SU-DHL-6 (cell line): Measurements from ENCODE around the gene HNRNPU.

ENCODE experiments used
- EZH2phosphoT487 ChIP-seq: fragments of 200-600 bp; sonication (generic), shearing (Covaris generic); conservative IDR thresholded peaks from 2 replicates; pipeline ENCODE4 v1.6.1; 2018; ENCODE audit warnings: mild to moderate bottlenecking, antibody characterized with exemption, low read length, moderate library complexity, mixed read lengths
- TF ChIP-seq, protein P1 (sequence below): fragments of 200-600 bp; sonication (generic); IDR thresholded peaks from one replicate; pipeline ENCODE4 v1.5.1; 2017; ENCODE audit warnings: antibody characterized with exemption, mild to moderate bottlenecking, low read length, moderate library complexity; ENCODE audit not compliant: insufficient read depth, poor library complexity, severe bottlenecking

DNA sequence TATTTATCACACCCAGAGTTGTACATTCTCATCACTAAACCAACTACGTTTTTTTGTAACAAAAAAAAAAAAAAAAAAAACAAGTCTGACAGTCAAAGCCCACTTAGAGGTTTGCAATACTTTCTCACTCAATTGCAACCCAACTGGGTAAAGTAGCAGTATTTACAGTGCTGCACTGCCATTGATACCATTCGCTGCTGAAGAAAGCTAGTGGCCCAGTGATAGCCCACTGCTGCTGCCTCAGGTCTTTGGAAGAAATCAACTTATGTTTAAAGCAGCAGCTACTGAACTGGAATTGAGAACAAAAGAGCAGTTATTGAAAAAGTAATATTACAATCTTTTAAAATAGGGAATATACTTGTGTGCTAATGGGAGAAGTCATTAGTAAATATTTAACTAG, 2.7 kb downstream of the HNRNPU start:
- TF ChIP-seq, protein P1, sequence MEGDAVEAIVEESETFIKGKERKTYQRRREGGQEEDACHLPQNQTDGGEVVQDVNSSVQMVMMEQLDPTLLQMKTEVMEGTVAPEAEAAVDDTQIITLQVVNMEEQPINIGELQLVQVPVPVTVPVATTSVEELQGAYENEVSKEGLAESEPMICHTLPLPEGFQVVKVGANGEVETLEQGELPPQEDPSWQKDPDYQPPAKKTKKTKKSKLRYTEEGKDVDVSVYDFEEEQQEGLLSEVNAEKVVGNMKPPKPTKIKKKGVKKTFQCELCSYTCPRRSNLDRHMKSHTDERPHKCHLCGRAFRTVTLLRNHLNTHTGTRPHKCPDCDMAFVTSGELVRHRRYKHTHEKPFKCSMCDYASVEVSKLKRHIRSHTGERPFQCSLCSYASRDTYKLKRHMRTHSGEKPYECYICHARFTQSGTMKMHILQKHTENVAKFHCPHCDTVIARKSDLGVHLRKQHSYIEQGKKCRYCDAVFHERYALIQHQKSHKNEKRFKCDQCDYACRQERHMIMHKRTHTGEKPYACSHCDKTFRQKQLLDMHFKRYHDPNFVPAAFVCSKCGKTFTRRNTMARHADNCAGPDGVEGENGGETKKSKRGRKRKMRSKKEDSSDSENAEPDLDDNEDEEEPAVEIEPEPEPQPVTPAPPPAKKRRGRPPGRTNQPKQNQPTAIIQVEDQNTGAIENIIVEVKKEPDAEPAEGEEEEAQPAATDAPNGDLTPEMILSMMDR: no peak
- no peak for TF ChIP-seq EZH2phosphoT487
